ENCODE results near the gene MC3R. TPM values are rescaled to one million over a fixed set of nuclear protein-coding genes. Genes with fewer than 3 reads are reported as not detected.

Gene MC3R
- total and polyA plus RNA-seq, 9 donors, result not detected

DNA sequence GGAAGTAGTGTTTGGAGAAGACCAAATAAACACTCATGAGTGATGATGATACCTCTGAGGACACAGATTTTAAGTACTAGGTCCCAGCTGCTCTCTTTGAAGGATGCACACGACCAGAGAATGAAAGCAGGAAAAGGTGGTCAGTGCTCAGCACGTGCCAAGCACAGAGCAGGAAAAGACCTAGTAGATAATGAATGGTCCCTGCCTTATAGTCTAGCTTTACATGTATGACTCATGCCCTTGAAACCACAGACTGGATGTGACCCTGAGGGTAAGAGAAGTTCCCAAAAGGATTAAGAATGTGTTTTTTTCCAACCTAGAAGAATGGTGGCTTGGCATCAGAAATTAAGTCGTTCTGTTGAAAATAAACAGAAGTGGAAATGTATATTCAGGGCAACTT is 2.8 kb upstream of the MC3R start:
- H3K4me3 ChIP-seq (ENCODE audit: low read length), result no peak overlapping the region
- DNase-seq, result no peak
- WGBS (ENCODE audit: insufficient coverage), result 14% methylated on average over 2 of the region's 3 CpGs
- H3K9me3 ChIP-seq (replicated peaks; ENCODE audit: control insufficient read depth, low read depth, low read length), result no peaks in the 10 kb centered on the region
- no peaks in the 10 kb centered on the region for H3K27me3 ChIP-seq (ENCODE audit: control insufficient read depth, insufficient read depth, low read length)
- no peak overlapping the region for H3K27ac ChIP-seq (ENCODE audit: low read length)
- no peaks in the 10 kb centered on the region for H3K36me3 ChIP-seq (ENCODE audit: control insufficient read depth, insufficient read depth, low read length)
- H3K4me1 ChIP-seq (ENCODE audit: control insufficient read depth, insufficient read depth, low read length), result no peaks in the 10 kb centered on the region

- no peak for DNase-seq
- Histone ChIP-seq H3K4me3 (ENCODE audit: low read length) (no peak overlapping the region), H3K36me3 (ENCODE audit: control insufficient read depth, insufficient read depth, low read length) (no peaks in the 10 kb centered on the region), H3K27me3 (ENCODE audit: control insufficient read depth, insufficient read depth, low read length) (no peaks in the 10 kb centered on the region), H3K27ac (ENCODE audit: low read length) (no peak overlapping the region), H3K4me1 (ENCODE audit: control insufficient read depth, insufficient read depth, low read length) (no peaks in the 10 kb centered on the region), H3K9me3 (replicated peaks; ENCODE audit: control insufficient read depth, low read depth, low read length) (no peaks in the 10 kb centered on the region)
- WGBS (ENCODE audit: insufficient coverage), result 77% methylated on average over 28 of the region's 32 CpGs
These were observed 868 bp downstream of the MC3R start for GRCh38 chr20:56249244-56249955.

DNA sequence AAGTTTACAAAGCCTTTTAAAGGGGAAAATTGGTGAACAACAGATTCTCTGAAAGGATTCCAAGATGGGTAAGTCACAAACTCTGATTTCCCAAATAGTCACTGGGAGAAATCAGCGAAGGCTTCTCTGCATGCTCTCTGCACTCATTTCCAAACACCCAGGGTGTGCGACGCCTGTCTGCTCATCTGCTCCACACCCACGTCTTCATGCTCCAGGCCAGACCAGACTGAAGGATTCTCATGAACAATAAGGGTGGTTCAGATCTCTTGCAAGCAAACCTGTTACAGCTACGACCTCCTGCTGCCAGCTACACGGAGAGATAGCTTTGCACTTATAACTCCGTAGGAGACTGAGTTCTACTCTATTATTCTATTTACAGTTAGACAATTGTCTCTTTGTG is 1.4 kb downstream of the MC3R start:
- Histone ChIP-seq H3K36me3 (ENCODE audit: control insufficient read depth, insufficient read depth, low read length) (no peaks in the 10 kb centered on the region), H3K4me3 (ENCODE audit: low read length) (no peak overlapping the region), H3K27ac (ENCODE audit: low read length) (no peak overlapping the region), H3K9me3 (replicated peaks; ENCODE audit: control insufficient read depth, low read depth, low read length) (no peaks in the 10 kb centered on the region), H3K4me1 (ENCODE audit: control insufficient read depth, insufficient read depth, low read length) (no peaks in the 10 kb centered on the region), H3K27me3 (ENCODE audit: control insufficient read depth, insufficient read depth, low read length) (no peaks in the 10 kb centered on the region)
- 67% methylated on average over 4 of the region's 7 CpGs for WGBS (ENCODE audit: insufficient coverage)
- DNase-seq, result no peak

DNA sequence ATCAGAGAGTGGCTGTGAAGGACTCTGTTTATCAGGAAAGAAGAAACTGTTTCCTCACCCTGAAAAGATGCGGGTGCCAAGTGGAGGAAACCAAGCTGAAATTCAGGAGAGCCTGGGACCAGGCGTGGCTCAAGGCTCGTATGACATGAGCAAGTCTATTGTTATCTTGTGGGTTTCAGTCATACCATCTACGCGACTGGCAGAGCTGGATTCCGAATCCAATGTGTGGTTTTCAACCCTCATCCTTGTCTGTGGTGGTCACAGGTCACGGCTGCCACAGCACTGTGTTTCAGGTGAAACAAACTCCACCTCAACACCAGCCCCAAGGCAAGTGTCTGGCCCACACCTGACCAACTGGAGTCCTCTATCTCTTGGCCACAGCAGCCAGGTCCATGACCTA is 9.1 kb downstream of the MC3R start:
- Histone ChIP-seq H3K4me3 (ENCODE audit: low read length) (no peak overlapping the region), H3K27ac (ENCODE audit: low read length) (no peak overlapping the region), H3K36me3 (ENCODE audit: control insufficient read depth, insufficient read depth, low read length) (no peaks in the 10 kb centered on the region), H3K9me3 (replicated peaks; ENCODE audit: control insufficient read depth, low read depth, low read length) (no peaks in the 10 kb centered on the region), H3K27me3 (ENCODE audit: control insufficient read depth, insufficient read depth, low read length) (no peaks in the 10 kb centered on the region), H3K4me1 (ENCODE audit: control insufficient read depth, insufficient read depth, low read length) (no peaks in the 10 kb centered on the region)
- WGBS (ENCODE audit: insufficient coverage), result 83% methylated on average over 7 of the region's 7 CpGs
- DNase-seq, result no peak

DNA sequence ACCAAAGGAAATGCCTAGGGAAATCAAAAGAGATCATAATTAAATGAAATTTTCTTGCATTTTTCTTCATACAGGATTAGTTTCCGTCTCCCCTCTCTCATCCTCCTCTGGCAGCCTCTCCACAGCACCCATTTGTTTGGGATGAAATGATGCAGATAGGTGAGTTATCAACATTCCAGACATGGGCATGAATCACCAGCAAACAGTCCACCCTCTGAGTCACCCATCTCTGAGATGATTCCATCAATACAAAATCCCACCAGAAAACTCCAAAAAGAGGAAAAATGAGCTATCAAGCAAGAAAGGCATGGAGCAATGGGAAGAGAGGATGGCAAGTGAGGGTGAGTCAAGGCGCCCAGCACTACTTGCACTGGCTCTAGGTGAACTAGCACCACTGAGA is 11.4 kb downstream of the MC3R start:
- Histone ChIP-seq H3K27ac (ENCODE audit: low read length) (no peak overlapping the region), H3K4me1 (ENCODE audit: control insufficient read depth, insufficient read depth, low read length) (no peaks in the 10 kb centered on the region), H3K36me3 (ENCODE audit: control insufficient read depth, insufficient read depth, low read length) (no peaks in the 10 kb centered on the region), H3K4me3 (ENCODE audit: low read length) (no peak overlapping the region), H3K9me3 (replicated peaks; ENCODE audit: control insufficient read depth, low read depth, low read length) (no peaks in the 10 kb centered on the region), H3K27me3 (ENCODE audit: control insufficient read depth, insufficient read depth, low read length) (no peaks in the 10 kb centered on the region)
- no peak for DNase-seq
- WGBS (ENCODE audit: insufficient coverage), result 71% methylated on average over 1 of the region's 2 CpGs

DNA sequence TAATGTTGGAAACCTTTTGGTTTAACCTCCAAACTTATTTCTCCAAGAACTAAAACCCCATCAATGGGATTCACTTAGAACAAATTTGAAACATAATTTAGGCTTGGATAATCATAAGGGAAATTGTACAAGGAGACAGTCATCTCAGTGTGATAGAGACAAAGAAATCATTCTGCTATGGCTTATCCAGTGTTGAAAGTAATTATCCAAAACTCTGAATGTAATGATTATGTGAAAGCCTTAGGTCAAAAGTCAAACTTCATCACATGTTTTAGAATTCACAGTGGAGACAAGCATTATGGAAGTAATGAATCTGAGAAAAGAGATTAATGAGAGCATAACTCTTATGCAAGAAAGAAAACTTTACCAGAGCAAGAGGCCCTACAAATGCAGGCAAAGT is 20.0 kb downstream of the MC3R start:
- no peaks in the 10 kb centered on the region for H3K27me3 ChIP-seq (ENCODE audit: control insufficient read depth, insufficient read depth, low read length)
- H3K27ac ChIP-seq (ENCODE audit: low read length), result no peak overlapping the region
- H3K4me3 ChIP-seq (ENCODE audit: low read length), result no peak overlapping the region
- no peaks in the 10 kb centered on the region for H3K4me1 ChIP-seq (ENCODE audit: control insufficient read depth, insufficient read depth, low read length)
- no peak for DNase-seq
- no peaks in the 10 kb centered on the region for H3K36me3 ChIP-seq (ENCODE audit: control insufficient read depth, insufficient read depth, low read length)
- H3K9me3 ChIP-seq (replicated peaks; ENCODE audit: control insufficient read depth, low read depth, low read length), result no peaks in the 10 kb centered on the region

- H3K27me3 ChIP-seq (ENCODE audit: control insufficient read depth, insufficient read depth, low read length), result no peaks in the 10 kb centered on the region
- H3K4me3 ChIP-seq (ENCODE audit: low read length), result no peak overlapping the region
- DNase-seq, result no peak
- no peaks in the 10 kb centered on the region for H3K36me3 ChIP-seq (ENCODE audit: control insufficient read depth, insufficient read depth, low read length)
- no peaks in the 10 kb centered on the region for H3K4me1 ChIP-seq (ENCODE audit: control insufficient read depth, insufficient read depth, low read length)
- H3K9me3 ChIP-seq (replicated peaks; ENCODE audit: control insufficient read depth, low read depth, low read length), result peaks cover 8% of the 10 kb centered on the region
- WGBS (ENCODE audit: insufficient coverage), result 78% methylated on average over 3 of the region's 4 CpGs
- H3K27ac ChIP-seq (ENCODE audit: low read length), result no peak overlapping the region
These were observed 23.4 kb downstream of the MC3R start for GRCh38 chr20:56271974-56272373.

- 100% methylated on average over 2 of the region's 2 CpGs for WGBS (ENCODE audit: insufficient coverage)
These were observed 25.0 kb downstream of the MC3R start for GRCh38 chr20:56273491-56273890.

GRCh38 chr20:56274156-56274555 is 25.6 kb downstream of the MC3R start:
- Histone ChIP-seq H3K27ac (ENCODE audit: low read length) (no peak overlapping the region), H3K4me3 (ENCODE audit: low read length) (no peak overlapping the region), H3K36me3 (ENCODE audit: control insufficient read depth, insufficient read depth, low read length) (no peaks in the 10 kb centered on the region), H3K9me3 (replicated peaks; ENCODE audit: control insufficient read depth, low read depth, low read length) (peaks cover 9% of the 10 kb centered on the region), H3K4me1 (ENCODE audit: control insufficient read depth, insufficient read depth, low read length) (no peaks in the 10 kb centered on the region), H3K27me3 (ENCODE audit: control insufficient read depth, insufficient read depth, low read length) (no peaks in the 10 kb centered on the region)
- DNase-seq, result no peak
- 100% methylated on average over 1 of the region's 6 CpGs for WGBS (ENCODE audit: insufficient coverage)

More at GRCh38 chr20:56273491-56273890, 25.0 kb downstream of the MC3R start:
- no peak overlapping the region for H3K27ac ChIP-seq (ENCODE audit: low read length)
- no peaks in the 10 kb centered on the region for H3K4me1 ChIP-seq (ENCODE audit: control insufficient read depth, insufficient read depth, low read length)
- no peak overlapping the region for H3K4me3 ChIP-seq (ENCODE audit: low read length)
- no peak for DNase-seq
- H3K36me3 ChIP-seq (ENCODE audit: control insufficient read depth, insufficient read depth, low read length), result no peaks in the 10 kb centered on the region
- H3K27me3 ChIP-seq (ENCODE audit: control insufficient read depth, insufficient read depth, low read length), result no peaks in the 10 kb centered on the region
- H3K9me3 ChIP-seq (replicated peaks; ENCODE audit: control insufficient read depth, low read depth, low read length), result peaks cover 9% of the 10 kb centered on the region

DNA sequence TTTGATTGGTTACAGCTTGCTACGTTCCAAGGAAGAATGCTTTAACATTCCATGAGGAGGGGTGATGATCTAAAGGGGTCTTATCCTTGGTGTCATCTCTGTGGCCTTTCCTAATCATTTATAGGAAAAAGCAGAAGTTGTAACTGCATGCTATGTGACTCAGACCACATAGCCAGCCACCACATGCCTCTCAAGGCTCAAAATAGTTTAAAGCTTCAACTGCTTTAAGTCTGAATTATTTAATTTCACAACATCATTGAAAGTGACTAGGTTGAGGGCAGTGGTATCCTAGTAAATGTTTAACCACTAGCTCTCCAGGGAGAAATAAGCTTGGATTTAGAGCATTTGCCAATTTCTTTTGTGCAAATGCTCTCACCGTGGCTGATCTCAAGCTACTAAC is 29.7 kb downstream of the MC3R start:
- H3K36me3 ChIP-seq (ENCODE audit: control insufficient read depth, insufficient read depth, low read length), result no peaks in the 10 kb centered on the region
- H3K27ac ChIP-seq (ENCODE audit: low read length), result no peak overlapping the region
- peaks cover 11% of the 10 kb centered on the region for H3K9me3 ChIP-seq (replicated peaks; ENCODE audit: control insufficient read depth, low read depth, low read length)
- no peak for DNase-seq
- H3K27me3 ChIP-seq (ENCODE audit: control insufficient read depth, insufficient read depth, low read length), result no peaks in the 10 kb centered on the region
- H3K4me3 ChIP-seq (ENCODE audit: low read length), result no peak overlapping the region
- H3K4me1 ChIP-seq (ENCODE audit: control insufficient read depth, insufficient read depth, low read length), result no peaks in the 10 kb centered on the region
- WGBS (ENCODE audit: insufficient coverage), result no CpG with 5 or more reads among the region's 2 CpGs

DNA sequence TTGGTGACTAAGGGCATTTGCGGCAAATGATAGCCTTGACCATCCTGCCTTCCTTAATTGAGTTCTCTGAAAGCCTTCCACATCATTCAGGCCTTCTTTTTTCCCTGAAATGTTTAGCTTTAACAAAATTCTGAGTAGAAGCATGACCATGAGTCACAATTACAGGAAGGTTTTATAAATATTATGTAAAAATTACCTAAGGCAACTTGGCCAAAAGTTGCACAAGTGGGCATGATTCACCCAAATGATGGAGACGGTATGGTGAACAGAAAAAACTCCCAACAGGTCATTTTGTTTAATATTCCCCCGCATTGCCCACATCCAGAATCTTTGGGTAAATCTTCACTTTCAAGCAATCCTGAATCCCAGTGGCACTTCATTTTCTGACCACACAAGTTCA is 37.0 kb downstream of the MC3R start:
- Histone ChIP-seq H3K27me3 (ENCODE audit: control insufficient read depth, insufficient read depth, low read length) (no peaks in the 10 kb centered on the region), H3K4me1 (ENCODE audit: control insufficient read depth, insufficient read depth, low read length) (no peaks in the 10 kb centered on the region), H3K9me3 (replicated peaks; ENCODE audit: control insufficient read depth, low read depth, low read length) (peaks cover 2% of the 10 kb centered on the region), H3K36me3 (ENCODE audit: control insufficient read depth, insufficient read depth, low read length) (no peaks in the 10 kb centered on the region), H3K27ac (ENCODE audit: low read length) (no peak overlapping the region), H3K4me3 (ENCODE audit: low read length) (no peak overlapping the region)
- no peak for DNase-seq
- WGBS (ENCODE audit: insufficient coverage), result 75% methylated on average over 2 of the region's 3 CpGs
